Fibroblast of mammary gland (primary cell): ENCODE data around the gene ASB4.

Experiments used
- DNase-seq: peaks from one replicate; pipeline ENCODE4 v3.0.0-alpha.2; 2010; ENCODE audit warnings: low read depth
- H3K4me3 ChIP-seq: 2 replicates; pipeline ENCODE4 v1.5.1; 2011; ENCODE audit warnings: low read depth, mild to moderate bottlenecking, low read length, moderate library complexity; ENCODE audit not compliant: control insufficient read depth
- CTCF ChIP-seq: conservative IDR thresholded peaks from 2 replicates; pipeline ENCODE4 v1.5.1; 2011; ENCODE audit warnings: low read depth, low read length, inconsistent platforms; ENCODE audit not compliant: control insufficient read depth, insufficient read depth

Gene ASB4, protein sequence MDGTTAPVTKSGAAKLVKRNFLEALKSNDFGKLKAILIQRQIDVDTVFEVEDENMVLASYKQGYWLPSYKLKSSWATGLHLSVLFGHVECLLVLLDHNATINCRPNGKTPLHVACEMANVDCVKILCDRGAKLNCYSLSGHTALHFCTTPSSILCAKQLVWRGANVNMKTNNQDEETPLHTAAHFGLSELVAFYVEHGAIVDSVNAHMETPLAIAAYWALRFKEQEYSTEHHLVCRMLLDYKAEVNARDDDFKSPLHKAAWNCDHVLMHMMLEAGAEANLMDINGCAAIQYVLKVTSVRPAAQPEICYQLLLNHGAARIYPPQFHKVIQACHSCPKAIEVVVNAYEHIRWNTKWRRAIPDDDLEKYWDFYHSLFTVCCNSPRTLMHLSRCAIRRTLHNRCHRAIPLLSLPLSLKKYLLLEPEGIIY

GRCh38 chr7:95485391-95486123 is at the start of gene ASB4:
ASB4 (plus strand) TSS chr7:95485943; CDS start chr7:95485972, 29 bp downstream.
- H3K4me3 ChIP-seq: no peak within 1 kb of the TSS
- DNase-seq: no peak
- TF ChIP-seq CTCF: no peak

DNA sequence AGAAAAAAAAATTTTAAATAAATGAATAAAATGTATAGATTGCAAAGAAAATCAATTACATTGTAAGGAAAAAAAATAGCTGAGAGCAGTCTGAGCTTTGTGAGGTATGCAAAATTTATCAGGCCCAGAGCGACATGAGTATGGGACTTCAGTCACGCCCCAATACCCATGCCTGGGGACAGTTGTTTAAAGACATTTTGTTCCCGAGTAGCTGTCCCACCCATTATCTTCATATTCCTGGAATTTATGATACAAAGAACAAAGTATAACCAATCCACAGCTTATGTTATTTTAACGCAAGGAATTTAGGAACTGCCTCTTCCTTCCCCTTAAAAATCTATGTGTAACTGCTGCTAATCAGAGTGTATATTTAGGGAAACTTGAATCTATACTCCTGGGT is 49.3 kb upstream of the ASB4 start:
- no peak for DNase-seq
- H3K4me3 ChIP-seq: no peak overlapping the region
- no peak for TF ChIP-seq CTCF

- TF ChIP-seq CTCF: no peak
- H3K4me3 ChIP-seq: no peak overlapping the region
- no peak for DNase-seq
Observed at GRCh38 chr7:95440394-95441038, 45.2 kb upstream of the ASB4 start.

DNA sequence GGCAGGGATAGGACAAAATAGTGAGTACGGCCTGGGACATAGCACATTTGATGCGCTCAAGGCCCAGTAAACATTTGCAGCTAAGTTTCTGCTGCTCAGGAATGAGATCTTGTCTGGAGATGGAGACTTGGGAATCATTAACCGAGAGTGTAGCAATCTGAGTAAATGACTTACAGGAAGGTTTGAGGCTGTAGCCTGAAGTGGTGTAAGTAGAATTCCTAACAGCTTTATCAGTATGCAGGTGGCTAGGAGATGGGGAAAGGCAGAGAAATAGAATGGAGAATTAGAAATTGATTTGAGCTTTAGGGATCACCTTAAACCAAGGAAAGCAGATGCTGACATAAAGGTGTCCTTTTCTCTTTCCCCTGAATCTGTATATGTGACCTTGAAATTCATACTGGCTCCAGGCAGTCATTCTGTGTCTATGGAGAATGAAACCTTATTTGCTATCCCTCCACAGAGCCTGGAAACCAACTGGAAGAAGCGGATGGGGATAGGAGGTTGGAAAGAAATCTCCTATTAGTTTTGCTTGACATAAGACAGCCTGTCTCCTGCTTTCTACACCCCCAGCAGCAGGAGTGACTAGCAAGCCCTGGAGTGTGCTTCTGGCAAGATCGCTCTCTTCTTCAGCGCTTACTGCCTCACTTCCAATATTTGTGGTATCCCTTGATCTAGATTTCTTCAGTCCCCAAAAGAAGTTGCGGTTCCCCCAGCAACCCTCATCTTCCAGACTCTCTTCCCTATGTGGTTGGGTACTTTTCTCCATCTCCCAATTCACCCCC is 44.5 kb upstream of the ASB4 start:
- no peak overlapping the region for H3K4me3 ChIP-seq
- TF ChIP-seq CTCF: no peak
- DNase-seq: no peak

GRCh38 chr7:95444796-95445195 is 40.9 kb upstream of the ASB4 start:
- H3K4me3 ChIP-seq: no peak overlapping the region
- no peak for TF ChIP-seq CTCF
- no peak for DNase-seq

GRCh38 chr7:95446618-95447017 is 39.1 kb upstream of the ASB4 start:
- no peak for DNase-seq
- TF ChIP-seq CTCF: no peak
- no peak overlapping the region for H3K4me3 ChIP-seq
